HepG2 (cell line): Measurements from ENCODE around the gene ATP13A2. TPM values are rescaled to one million over a fixed set of nuclear protein-coding genes. Genes with fewer than 3 reads are reported as not detected.

Experiments used
- ATAC-seq: fragments of 200-7000 bp; cut with Tn5 transposase; 3 replicates; pipeline ENCODE4 v1.9.1; 2020; ENCODE audit warnings: mild to moderate bottlenecking, moderate library complexity
- BruUV-seq: library from RNA; stranded (reverse); fragments of 400-500 nt; replicated peaks from 2 replicates; lab custom pipeline; 2021; lab: Mats Ljungman, UMichigan
- CTCF ChIA-PET: fragments of 300-600 bp; formaldehyde crosslinking; extraction: SDS; loops from one replicate; lab custom pipeline; 2021; ENCODE audit warnings: low total read pairs, inconsistent platforms, low intra/inter-chr PET ratio; lab: Yijun Ruan, JAX
- POLR2A ChIA-PET: fragments of 350-600 bp; sonication (Branson Sonifier 250); formaldehyde crosslinking; loops from one replicate; lab custom pipeline; 2020; ENCODE audit warnings: antibody characterized with exemption, inconsistent platforms; lab: Yijun Ruan, JAX
- DNase-seq: peaks from one replicate; pipeline ENCODE4 v3.0.0-alpha.2; 2015; ENCODE audit warnings: low spot score
- FAIRE-seq: peaks from 3 replicates; lab custom pipeline; 2011; peaks lifted over from hg19 to GRCh38; lab: Jason Lieb, UNC
- H2AFZ ChIP-seq: one replicate; pipeline ENCODE4 v1.6.1; 2011; ENCODE audit warnings: low read length, inconsistent platforms
- H3K27ac ChIP-seq: fragments of 300-600 bp; 3 replicates; pipeline ENCODE4 v1.8.0; 2011; ENCODE audit warnings: mixed run types, mild to moderate bottlenecking, mixed read lengths, low read length, inconsistent platforms; ENCODE audit not compliant: insufficient read depth; ENCODE audit errors: extremely low read length
- H3K27me3 ChIP-seq, 2 experiments: fragments of 200-600 bp in 1 of 2; 2 replicates in 1 of 2; 3 replicates in 1 of 2; pipeline versions ENCODE4 v1.6.0 to v1.8.0; 2011; ENCODE audit warnings: low read length in 2 of 2, mild to moderate bottlenecking in 2 of 2, moderate library complexity in 2 of 2, inconsistent platforms in 1 of 2; ENCODE audit not compliant: insufficient read depth in 2 of 2, control insufficient read depth in 1 of 2
- H3K36me3 ChIP-seq, 2 experiments: fragments of 200-600 bp in 1 of 2; replicated peaks in 1 of 2; 2 replicates in 1 of 2; 3 replicates in 1 of 2; pipeline versions ENCODE4 v1.5.1 to v1.8.0; 2011; ENCODE audit warnings: low read length in 2 of 2, inconsistent platforms in 1 of 2; ENCODE audit not compliant: insufficient read depth in 2 of 2, control insufficient read depth in 1 of 2
- H3K4me1 ChIP-seq: 2 replicates; pipeline ENCODE4 v1.5.1; 2012; ENCODE audit warnings: low read length, inconsistent platforms; ENCODE audit not compliant: insufficient read depth
- H3K4me2 ChIP-seq: 2 replicates; pipeline ENCODE4 v1.6.0; 2011; ENCODE audit warnings: low read depth, low read length, inconsistent platforms
- H3K4me3 ChIP-seq, 3 experiments: fragments of 200-600 bp in 1 of 3; sonication (generic), shearing (Covaris generic) in 1 of 3; replicated peaks in 1 of 3; 2 replicates each; pipeline ENCODE4 v1.5.1; 2011 to 2016; ENCODE audit warnings: low read length in 3 of 3, inconsistent platforms in 2 of 3, low read depth in 2 of 3, mild to moderate bottlenecking in 2 of 3, control low read depth in 1 of 3, mixed read lengths in 1 of 3; ENCODE audit not compliant: insufficient read depth in 1 of 3
- H3K79me2 ChIP-seq: one replicate; pipeline ENCODE4 v1.6.1; 2011; ENCODE audit warnings: low read length, inconsistent platforms; ENCODE audit not compliant: insufficient read depth
- H3K9ac ChIP-seq: 2 replicates; pipeline ENCODE4 v1.6.0; 2011; ENCODE audit warnings: mild to moderate bottlenecking, low read depth, low read length, inconsistent platforms; ENCODE audit not compliant: insufficient read depth
- H3K9me3 ChIP-seq: 2 replicates; pipeline ENCODE4 v1.5.1; 2012; ENCODE audit warnings: mild to moderate bottlenecking, low read length
- H4K20me1 ChIP-seq: 2 replicates; pipeline ENCODE4 v1.6.0; 2011; ENCODE audit warnings: inconsistent platforms, mild to moderate bottlenecking, low read length, moderate library complexity; ENCODE audit not compliant: insufficient read depth
- HIVEP1 ChIP-seq: sonication (generic); formaldehyde crosslinking; IDR thresholded peaks from 2 replicates; pipeline ENCODE4 v1.4.0; 2020; ENCODE audit warnings: mild to moderate bottlenecking, missing genetic modification reagents
- KAT8 ChIP-seq: IDR thresholded peaks from 2 replicates; pipeline ENCODE4 v1.6.1; 2016; ENCODE audit warnings: missing genetic modification reagents, missing compliant biosample characterization
- RXRA ChIP-seq: sonication (generic); formaldehyde crosslinking; IDR thresholded peaks from 2 replicates; pipeline ENCODE4 v1.5.1; 2020; ENCODE audit warnings: missing genetic modification reagents
- SMAD9 ChIP-seq: sonication (generic); formaldehyde crosslinking; IDR thresholded peaks from 2 replicates; pipeline ENCODE4 v1.5.1; 2020; ENCODE audit warnings: mild to moderate bottlenecking, missing genetic modification reagents
- TAF15 ChIP-seq: fragments of 200-400 bp; formaldehyde crosslinking; IDR thresholded peaks from one replicate; pipeline ENCODE4 v1.6.1; 2018; ENCODE audit warnings: mild to moderate bottlenecking, low read depth, low read length; ENCODE audit not compliant: poor library complexity, severe bottlenecking
- TBX2 ChIP-seq: sonication (generic); formaldehyde crosslinking; IDR thresholded peaks from 2 replicates; pipeline ENCODE4 v1.5.0; 2020; ENCODE audit warnings: missing genetic modification reagents, mild to moderate bottlenecking, borderline replicate concordance
- TP53 ChIP-seq: sonication (generic); formaldehyde crosslinking; conservative IDR thresholded peaks from 2 replicates; pipeline ENCODE4 v1.4.0; 2020; ENCODE audit warnings: missing genetic modification reagents
- ZC3H13 ChIP-seq: sonication (generic); formaldehyde crosslinking; IDR thresholded peaks from 2 replicates; pipeline ENCODE4 v1.8.1; 2023; ENCODE audit warnings: mild to moderate bottlenecking, missing genetic modification reagents, moderate library complexity
- ZNF136 ChIP-seq: sonication (generic); formaldehyde crosslinking; IDR thresholded peaks from 2 replicates; pipeline ENCODE4 v1.8.1; 2022; ENCODE audit warnings: low read depth, mild to moderate bottlenecking, moderate library complexity, missing genetic modification reagents
- ZNF180 ChIP-seq: sonication (generic); formaldehyde crosslinking; IDR thresholded peaks from 2 replicates; pipeline ENCODE4 v1.4.0; 2020; ENCODE audit warnings: low read depth, missing genetic modification reagents, borderline replicate concordance
- ZNF224 ChIP-seq: sonication (generic); formaldehyde crosslinking; IDR thresholded peaks from 2 replicates; pipeline ENCODE4 v1.5.0; 2020; ENCODE audit warnings: mild to moderate bottlenecking, missing genetic modification reagents
- WGBS: methylation state at CpG from one replicate; pipeline ENCODE4 v1.1.6; 2017; ENCODE audit warnings: low lambda C conversion rate; 5-methylcytosine and 5-hydroxymethylcytosine counted together
- in situ Hi-C: cut with HindIII; loops from 2 replicates; pipeline ENCODE4 v1.10.0; 2017; ENCODE audit warnings: low pct_unique_long_range_greater_than_20kb; ENCODE audit not compliant: extremely low pct_ligation_motif_present
- intact Hi-C: fragments of 100-400 bp; cut with micrococcal nuclease; formaldehyde crosslinking; loops from one replicate; pipeline ENCODE4 v1.10.0; 2022; ENCODE audit not compliant: unreplicated experiment
- polyA plus RNA-seq, 8 experiments: library from polyadenylated mRNA; depleted of rRNA in 3 of 8; stranded (reverse) in 7 of 8; unstranded in 1 of 8; fragments of >200 nt; fragmentation: Illumina TruSeq in 4 of 8; extraction: Trizol in 4 of 8; gene quantifications; 2 replicates each; pipeline versions ENCODE4 v1.2.1 to v1.2.3, GENCODE V29; 2011 to 2016; ENCODE audit warnings: low read depth in 4 of 8, missing spikeins in 1 of 8, mixed read lengths in 1 of 8; ENCODE audit not compliant: insufficient read depth in 1 of 8
- total RNA-seq, 5 experiments: library from RNA; depleted of rRNA; stranded (reverse); fragments of >200 nt; fragmentation: Illumina TruSeq; extraction: Trizol; gene quantifications; 2 replicates each; pipeline ENCODE4 v1.2.3, GENCODE V29; 2016; ENCODE audit warnings: low read depth in 1 of 5
- TF ChIP-seq, protein P1 (sequence below): sonication (generic); formaldehyde crosslinking; IDR thresholded peaks from 2 replicates; pipeline ENCODE4 v1.5.0; 2020; ENCODE audit warnings: missing genetic modification reagents
- TF ChIP-seq, protein P2 (sequence below): sonication (generic); formaldehyde crosslinking; IDR thresholded peaks from 2 replicates; pipeline ENCODE4 v1.5.0; 2020; ENCODE audit warnings: missing genetic modification reagents
- TF ChIP-seq, protein P3 (sequence below): sonication (generic); formaldehyde crosslinking; IDR thresholded peaks from 2 replicates; pipeline ENCODE4 v1.8.0; 2022; ENCODE audit warnings: mild to moderate bottlenecking, missing genetic modification reagents, borderline replicate concordance

ATP13A2 gene
- total and polyA plus RNA-seq, 2 of the 13 experiments (the other 11 are each of a cell fraction or from before 2014, with no cell fraction given), result 13.2 to 16.2 TPM

DNA sequence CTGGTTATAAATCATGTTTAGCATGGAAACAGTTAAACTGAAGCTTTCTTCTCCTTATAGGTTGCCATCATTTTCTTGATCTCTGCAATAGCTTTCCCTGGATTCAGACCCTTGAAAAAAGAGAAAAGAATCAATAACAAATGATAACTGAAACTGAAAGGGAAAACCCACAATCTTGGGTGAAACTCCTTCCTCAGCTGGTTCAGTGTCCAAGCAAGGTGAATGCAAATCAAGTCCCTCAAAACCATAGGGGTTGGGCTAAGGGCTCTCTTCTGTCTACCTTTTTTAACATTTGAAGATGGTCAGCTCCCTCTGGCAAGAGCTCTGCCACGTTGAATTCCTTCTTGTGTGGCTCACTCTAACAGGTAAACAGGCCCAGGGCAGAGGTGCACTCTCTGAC is 7.1 kb upstream of the ATP13A2 start:
- BruUV-seq, result no TSS peak
- 0 out of 2 replicates have a peak, but pooled peaks cover 12% of the 10 kb centered on the region for H3K4me1 ChIP-seq
- FAIRE-seq (no peak), ATAC-seq (no peak), DNase-seq (no peak)
- TF ChIP-seq RXRA (CRISPR knock-in tag), result no peak
- no peak for TF ChIP-seq TAF15
- no peak for TF ChIP-seq ZC3H13 (CRISPR knock-in tag)
- TF ChIP-seq HIVEP1 (CRISPR knock-in tag), result no peak
- no peak for TF ChIP-seq SMAD9
- no peak for TF ChIP-seq ZNF180
- no peak for TF ChIP-seq KAT8 (CRISPR knock-in tag)
- TF ChIP-seq, protein P1, sequence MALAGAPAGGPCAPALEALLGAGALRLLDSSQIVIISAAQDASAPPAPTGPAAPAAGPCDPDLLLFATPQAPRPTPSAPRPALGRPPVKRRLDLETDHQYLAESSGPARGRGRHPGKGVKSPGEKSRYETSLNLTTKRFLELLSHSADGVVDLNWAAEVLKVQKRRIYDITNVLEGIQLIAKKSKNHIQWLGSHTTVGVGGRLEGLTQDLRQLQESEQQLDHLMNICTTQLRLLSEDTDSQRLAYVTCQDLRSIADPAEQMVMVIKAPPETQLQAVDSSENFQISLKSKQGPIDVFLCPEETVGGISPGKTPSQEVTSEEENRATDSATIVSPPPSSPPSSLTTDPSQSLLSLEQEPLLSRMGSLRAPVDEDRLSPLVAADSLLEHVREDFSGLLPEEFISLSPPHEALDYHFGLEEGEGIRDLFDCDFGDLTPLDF, result no peak
- TF ChIP-seq ZNF136 (CRISPR knock-in tag), result no peak
- TF ChIP-seq, protein P2, sequence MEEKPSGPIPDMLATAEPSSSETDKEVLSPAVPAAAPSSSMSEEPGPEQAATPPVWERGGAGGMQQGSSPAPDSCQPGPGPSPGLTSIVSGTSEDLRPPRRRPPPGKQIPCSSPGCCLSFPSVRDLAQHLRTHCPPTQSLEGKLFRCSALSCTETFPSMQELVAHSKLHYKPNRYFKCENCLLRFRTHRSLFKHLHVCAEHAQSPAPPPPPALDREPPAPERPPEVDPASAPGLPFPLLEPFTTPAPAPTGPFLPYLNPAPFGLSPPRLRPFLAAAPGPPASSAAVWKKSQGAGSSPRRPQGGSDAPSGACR, result no peak
- TF ChIP-seq TP53 (CRISPR knock-in tag), result no peak
- no peak for TF ChIP-seq ZNF224 (CRISPR knock-in tag)
- TF ChIP-seq, protein P3, sequence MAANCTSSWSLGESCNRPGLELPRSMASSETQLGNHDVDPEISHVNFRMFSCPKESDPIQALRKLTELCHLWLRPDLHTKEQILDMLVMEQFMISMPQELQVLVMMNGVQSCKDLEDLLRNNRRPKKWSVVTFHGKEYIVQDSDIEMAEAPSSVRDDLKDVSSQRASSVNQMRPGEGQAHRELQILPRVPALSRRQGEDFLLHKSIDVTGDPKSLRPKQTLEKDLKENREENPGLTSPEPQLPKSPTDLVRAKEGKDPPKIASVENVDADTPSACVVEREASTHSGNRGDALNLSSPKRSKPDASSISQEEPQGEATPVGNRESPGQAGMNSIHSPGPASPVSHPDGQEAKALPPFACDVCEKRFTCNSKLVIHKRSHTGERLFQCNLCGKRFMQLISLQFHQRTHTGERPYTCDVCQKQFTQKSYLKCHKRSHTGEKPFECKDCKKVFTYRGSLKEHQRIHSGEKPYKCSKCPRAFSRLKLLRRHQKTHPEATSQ, result no peak
- no peak for TF ChIP-seq TBX2
- no peak overlapping the region for H3K9ac ChIP-seq
- intact Hi-C loops (no loop called here), in situ Hi-C loops (no loop called here)
- no peaks in the 10 kb centered on the region for H3K9me3 ChIP-seq
- H3K4me3 ChIP-seq, result no peak overlapping the region
- ChIA-PET POLR2A (no interaction called here), CTCF (no interaction called here)
- WGBS, result 64% methylated on average over 1 of the region's 1 CpG
- H2AFZ ChIP-seq, result no peak overlapping the region
- H3K27ac ChIP-seq, result no peak overlapping the region
- no peak overlapping the region for H3K4me2 ChIP-seq
- no peaks in the 10 kb centered on the region for H3K79me2 ChIP-seq
- H3K27me3 ChIP-seq, result no peaks in the 10 kb centered on the region
- H4K20me1 ChIP-seq, result no peaks in the 10 kb centered on the region
- peaks cover 26 to 38% of the 10 kb centered on the region in 2 experiments; a peak in 4 of 5 replicates for H3K36me3 ChIP-seq
